Measurements from ENCODE around the gene CDH13.

CDH13 gene

GRCh38 chr16:83070416-83071209 is 443.8 kb downstream of the CDH13 start:
- DNase-seq: no peak

- DNase-seq: no peak
Measured at GRCh38 chr16:83075956-83076355, 449.2 kb downstream of the CDH13 start.

GRCh38 chr16:83083361-83083760 is 456.6 kb downstream of the CDH13 start:
- no peak for DNase-seq

GRCh38 chr16:83085660-83086059 is 458.9 kb downstream of the CDH13 start:
- DNase-seq: no peak

DNA sequence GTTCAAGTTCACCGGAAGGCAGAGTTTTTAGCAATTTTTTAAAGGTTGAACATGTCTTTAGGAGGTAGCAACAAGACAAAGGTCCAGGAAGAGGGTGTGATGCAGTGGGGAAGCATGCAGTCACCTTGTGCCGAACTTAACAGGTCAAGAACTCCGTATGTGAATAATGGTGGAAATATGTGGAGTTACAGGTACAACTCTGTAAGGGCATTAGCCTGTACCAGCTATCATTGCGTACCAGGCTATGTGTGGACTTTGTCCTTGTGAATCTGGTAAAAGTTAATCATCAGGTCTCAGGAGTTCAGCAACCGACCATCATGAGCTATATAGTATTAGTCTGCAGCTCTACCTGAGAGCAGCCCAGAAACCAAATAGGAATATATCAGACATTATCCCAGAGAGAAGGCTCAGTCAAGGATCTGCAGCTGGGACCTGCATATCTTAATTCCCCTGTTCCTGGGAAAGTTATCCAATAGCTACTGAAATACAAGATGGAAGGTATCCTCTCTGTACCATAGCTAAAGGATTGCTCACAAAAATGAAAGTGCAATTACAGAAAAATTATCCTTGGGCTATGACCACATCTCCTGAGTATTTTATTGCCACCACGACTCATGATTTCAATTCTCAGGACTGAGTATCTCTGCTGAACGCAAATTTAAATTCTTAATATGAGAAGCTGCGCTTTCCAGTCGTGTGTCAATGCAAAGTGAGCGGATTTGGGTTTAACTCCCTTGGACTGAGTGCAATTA is 469.3 kb downstream of the CDH13 start:
- DNase-seq: no peak

DNA sequence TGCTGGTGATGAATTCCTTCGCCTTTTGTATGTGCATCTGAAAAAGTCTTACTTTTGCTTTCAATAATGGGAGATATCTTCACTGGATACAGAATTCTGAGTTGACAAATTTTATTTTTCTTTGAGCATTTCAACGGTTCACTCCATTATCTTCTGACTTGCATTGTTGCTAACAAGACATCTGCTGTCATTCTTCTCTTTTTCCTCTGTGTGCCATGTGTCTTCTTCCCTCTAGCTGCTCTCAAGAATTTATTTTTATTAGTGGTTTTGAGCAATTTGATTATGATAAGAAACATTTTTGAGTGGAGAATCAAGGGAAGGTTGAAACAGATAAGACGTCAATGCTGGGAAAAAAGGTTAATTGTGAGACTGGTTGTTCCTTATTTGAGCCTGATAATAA is 471.8 kb downstream of the CDH13 start:
- no peak for DNase-seq

GRCh38 chr16:83100679-83101078 is 473.9 kb downstream of the CDH13 start:
- no peak for DNase-seq

DNA sequence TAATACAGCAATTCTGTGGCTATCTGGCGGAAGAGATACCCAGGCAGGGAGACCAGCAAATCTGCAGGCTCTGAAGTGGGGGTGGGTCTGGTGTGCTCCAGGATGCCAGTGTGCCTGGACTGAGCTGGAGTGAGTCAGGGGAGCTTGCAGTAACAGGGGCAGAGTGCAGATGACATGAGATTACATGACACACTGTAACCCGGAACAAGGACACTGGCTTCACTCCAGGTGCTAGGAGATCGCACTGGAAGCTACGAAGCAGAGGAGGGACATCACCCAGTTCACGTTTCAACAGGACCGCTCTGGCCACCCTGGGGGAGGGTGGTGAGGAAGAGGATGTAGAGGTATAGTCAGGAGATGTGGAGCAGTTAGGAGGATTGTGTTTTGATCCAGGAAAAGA is 475.6 kb downstream of the CDH13 start:
- no peak for DNase-seq

DNA sequence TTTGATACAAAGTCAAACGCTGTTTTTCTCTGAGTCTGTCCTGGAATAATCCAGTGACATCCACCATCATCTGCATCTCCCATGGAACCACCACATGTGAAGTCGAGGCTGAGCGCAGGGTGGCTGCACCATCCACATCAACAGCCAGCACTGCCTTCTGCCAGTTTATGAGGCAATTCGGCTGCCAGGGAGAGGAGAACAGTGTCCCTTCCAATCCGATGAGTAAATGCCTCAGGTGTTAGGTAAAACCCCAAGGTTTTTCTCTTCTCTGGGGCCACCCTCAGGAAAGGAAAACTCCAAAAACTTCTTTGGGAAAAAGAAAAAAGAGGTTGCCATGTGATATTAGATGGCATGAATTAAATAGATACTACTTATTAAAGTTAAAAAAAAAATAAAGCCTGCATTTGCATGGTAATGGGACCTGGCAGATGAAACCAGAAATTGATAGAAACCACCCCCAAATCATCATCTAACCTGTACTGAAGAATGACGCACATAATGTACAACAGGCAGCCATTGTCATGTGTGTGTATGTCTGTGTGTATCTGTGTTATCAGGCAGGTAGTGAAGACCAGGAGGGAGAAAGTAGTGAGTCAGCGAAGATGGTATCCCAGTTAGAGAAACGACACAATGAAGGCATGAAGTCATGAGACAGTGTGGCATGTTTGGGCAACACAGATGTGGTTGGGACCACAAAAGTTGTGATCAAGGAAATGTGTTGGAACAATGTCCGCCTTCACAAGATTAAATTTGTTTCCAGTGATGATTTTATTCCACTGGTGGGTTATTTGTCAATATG is 478.7 kb downstream of the CDH13 start:
- no peak for DNase-seq

DNA sequence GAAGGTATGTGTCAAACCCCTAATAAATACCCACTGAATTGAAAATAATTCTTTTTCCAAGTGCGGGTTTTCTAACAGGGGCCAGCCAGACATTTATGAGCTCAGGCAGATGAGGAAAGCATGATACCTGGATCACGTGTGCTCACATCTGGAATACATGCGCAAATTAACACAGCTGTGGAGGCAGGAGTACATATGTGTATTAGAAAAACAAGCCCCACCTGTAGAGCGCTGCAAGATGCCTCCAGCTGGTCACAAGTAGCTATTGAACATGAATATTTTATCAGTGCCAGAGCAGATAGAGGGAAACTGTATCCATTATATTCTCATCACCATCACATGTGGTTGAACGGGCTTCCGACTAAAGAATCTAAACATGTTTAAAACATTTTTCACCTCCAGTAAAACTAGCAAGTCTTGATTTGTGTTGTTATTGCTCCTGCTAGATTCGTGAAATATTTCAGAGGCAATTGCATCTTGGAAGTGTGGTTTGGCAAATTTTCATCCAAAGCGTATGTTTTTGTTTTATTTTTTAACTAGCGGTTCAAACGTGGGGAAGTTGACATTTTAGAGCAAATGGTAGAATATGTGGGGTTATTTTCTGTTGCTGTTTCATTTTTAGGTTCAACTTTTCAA is 482.8 kb downstream of the CDH13 start:
- DNase-seq: no peak

DNA sequence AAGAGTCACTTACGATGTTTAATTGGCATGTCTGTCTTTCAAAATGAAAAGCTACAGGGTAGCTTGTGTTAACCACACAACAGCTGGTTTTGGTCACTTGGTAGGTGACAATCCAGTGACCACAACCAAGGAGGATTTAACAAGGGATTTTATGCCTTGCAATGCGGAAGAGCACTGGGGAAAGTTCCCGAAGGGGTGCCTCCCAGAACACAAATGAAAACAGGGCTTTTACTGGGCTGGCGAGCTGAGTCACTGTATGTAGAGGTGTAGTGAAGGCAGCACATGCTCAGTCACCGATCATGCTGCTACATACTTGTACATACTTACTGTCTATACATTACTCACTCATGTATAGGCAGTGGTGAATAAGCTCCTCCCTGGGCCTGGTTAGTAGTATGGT is 483.5 kb downstream of the CDH13 start:
- no peak for DNase-seq

DNA sequence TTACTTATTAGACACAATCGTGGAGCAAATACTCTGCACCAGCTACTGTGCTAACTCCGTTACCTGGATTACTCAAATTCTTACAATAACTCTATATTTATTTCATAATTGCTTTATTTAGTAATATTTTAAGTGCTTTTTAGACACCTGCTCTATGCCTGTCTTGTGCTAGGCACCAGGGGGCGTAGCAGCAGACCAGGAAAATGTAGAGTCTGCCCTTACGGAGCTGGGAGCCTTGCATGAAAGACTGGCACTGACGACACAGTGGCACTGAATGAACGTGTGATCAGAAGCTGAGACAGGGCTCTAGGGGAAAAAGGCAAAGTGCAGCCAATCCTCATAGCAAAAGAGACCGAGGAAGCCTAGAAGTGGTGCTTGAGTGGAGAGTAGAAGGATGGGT is 486.5 kb downstream of the CDH13 start:
- DNase-seq: no peak

DNA sequence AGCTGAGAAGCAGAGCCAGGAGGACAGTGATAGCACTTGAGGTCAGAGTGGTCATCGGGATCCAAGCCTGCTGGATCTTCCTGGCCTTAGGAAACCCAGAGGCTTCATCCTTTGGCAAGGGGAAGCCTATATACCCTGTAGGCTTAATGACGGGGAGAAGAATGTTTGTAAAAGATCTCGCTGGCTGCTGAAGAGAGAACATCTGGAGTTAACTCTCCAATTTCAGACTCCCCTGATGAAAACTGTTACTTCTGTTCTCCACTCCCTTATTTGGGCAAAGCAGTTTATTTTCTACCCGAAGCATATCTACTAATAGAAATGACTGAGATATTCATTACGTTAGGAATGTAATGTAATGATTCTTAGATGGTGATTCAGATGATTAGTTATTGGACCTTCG is 487.0 kb downstream of the CDH13 start:
- DNase-seq: no peak

DNA sequence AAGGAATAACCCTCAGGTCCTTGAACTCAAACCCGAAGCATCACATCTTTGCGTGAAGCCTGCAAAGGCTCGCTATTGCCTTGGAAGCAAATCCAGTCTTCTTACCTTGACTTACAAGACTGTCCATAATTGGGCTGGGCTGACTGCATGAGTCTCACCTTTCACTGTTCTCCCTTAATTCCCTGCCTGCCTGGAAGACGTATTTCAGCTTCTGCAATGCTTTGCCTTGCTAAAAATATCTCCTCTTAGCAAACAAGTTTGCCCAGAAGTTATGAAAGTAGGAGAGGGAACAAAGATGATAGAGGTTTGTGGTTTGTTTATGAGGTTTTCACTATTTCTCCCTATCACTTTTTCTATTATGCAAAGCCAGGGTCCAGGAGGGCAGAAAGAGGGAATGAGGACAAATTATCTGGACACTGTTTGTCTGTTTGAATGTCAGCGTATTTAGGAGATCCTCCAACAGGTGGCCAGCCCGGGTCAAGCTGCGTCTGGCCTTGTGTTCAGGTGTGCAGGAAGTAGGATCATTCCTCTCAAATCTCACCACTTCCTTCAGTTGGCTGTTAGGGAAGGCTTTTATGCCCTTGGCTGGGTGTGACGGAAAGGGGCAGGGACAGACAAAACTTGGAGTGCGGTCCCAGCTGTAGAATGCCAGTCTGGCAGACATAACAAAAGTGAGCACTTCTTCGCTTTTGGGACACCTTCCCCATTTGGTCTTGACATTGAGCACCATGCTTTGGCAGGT is 488.9 kb downstream of the CDH13 start:
- DNase-seq: no peak

DNA sequence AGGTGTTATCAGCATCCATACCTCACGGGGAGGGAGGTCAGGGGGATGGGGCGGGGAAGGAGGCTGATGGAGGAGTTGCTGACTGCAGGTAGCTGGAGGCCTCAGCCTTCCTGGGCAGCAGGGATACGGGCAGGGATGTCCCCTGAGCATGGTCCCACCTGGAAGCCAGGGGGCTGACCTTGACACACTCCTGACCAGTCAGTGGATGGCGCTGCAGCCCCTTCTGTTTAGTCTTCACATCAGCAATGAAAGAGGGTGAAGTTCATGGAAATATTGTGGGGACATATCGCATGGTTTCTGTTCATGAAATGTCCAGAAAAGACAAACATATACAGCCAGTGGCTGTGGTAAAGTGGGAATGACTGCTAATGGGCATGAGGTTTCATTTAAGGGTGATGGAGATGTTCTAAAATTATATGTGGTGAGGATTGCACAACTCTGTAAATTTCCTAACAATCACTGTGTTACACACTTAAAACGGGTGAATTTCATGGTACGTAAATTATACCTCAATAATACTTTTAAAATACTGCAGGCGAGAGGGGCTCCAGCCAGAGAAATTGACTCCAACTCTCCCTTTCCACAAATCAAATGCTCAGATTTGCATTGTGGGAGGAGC is 489.6 kb downstream of the CDH13 start:
- DNase-seq: no peak

GRCh38 chr16:83117810-83118209 is 491.0 kb downstream of the CDH13 start:
- no peak for DNase-seq

DNA sequence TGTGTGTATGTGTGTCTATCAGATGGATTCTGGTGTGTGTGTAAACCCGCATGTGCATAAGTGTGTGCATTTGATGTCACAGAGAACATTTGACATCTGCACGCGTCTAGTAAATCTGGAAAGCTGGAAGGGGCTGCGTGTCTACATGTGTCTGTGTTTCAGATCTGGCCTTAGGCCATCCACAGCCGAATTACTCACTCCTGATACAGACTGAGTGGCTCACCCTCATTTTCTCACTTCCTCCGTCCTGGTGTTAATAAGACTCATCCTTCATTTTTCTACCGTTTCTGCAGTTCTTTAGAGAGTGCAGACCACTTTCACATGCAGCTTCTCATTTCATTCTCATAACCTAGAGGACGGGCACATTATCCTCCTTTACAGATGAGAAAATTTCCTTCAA is 491.6 kb downstream of the CDH13 start:
- no peak for DNase-seq

DNA sequence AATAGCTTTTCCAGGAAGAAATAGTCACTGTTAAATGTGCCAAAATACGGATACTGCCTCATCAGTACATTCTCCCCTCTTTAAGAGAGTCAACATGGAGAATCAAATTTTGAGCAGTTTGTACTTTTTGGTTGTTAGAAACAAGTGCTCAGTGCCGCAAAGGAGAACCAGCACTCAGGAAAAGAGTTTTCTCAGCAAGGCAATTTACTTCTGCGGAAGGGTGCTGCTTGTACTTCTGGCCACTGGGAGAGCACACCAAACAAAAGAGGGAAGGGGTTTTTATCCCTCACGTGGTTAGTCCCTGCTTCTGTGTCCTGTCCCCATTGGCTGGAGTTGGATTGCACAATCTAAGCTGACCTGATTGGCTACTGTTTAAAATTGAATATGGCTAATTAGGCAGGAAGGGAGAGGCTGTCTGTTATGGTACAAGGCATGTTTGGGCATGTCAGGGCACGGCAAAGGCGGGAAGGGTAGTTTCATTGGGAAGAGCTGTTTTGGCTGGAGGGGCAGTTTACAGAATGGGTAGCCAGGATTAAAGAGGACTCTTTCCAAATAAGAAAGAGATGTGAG is 499.3 kb downstream of the CDH13 start:
- no peak for DNase-seq

DNA sequence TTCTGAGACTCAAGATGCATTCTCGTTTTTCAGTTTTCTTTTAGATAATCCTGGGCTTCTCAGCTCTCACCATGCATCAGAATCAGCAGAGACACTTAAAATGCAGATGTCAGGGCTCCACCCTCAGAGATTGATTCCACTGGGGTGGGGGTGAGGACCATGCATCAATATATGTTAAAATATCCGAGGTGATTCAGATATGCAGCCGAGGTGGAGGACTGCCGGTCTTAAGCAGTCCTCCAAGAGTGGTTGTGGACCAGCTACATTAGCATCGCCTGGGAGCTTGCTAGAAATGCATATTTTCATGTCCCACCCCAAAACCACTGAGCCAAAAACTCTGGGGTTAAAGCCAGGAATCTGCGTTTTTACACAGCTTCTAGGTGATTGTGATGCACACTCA is 501.3 kb downstream of the CDH13 start:
- no peak for DNase-seq

- no peak for DNase-seq
Measured at GRCh38 chr16:83130039-83130438, 503.3 kb downstream of the CDH13 start.

DNA sequence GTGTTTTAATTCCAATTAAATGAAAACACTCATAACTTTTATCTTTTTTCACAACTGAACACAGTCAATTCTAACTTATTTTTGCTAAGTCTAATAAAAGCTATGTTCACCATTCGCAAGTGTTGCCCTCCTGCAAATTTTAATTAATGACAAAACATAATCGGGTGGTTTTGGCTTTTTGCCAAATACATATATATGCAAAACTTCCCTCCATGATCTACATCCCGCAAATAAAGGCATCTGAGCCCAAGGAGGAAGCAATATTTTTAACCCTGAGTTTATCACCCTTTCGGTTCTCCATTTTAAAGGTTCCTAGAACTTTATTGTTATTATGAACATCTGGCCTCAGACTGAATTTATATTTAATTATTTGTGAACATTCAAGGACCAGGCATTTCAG is 507.9 kb downstream of the CDH13 start:
- no peak for DNase-seq

DNA sequence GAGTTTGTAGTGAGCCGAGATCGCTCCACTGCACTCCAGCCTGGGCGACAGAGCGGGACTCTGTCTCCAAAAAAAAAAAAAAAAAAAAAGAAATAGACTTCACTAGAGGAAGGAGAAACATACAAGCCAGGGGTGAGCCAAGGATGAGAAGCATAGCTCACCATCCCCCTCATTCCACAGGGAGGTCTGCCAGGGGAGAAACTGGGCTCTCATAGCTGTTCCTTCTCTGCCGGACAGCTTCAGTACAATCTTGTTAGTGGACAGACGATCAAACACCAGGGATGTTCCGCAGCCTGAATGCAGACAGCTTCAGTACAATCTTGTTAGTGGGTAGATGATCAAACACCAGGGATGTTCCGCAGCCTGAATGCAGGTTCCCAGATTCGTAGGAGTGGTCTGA is 509.6 kb downstream of the CDH13 start:
- DNase-seq: no peak

Measured in central memory CD4-positive, alpha-beta T cell (primary cell).